CD4-positive, alpha-beta T cell treated with Interleukin-12 subunit alpha and Interleukin-12 subunit beta, for 1 hour (primary cell): ENCODE results near the gene ACADSB.

Experiments used
- DNase-seq: peaks from one replicate; pipeline ENCODE4 v3.0.0-alpha.2; 2020

ACADSB gene

DNA sequence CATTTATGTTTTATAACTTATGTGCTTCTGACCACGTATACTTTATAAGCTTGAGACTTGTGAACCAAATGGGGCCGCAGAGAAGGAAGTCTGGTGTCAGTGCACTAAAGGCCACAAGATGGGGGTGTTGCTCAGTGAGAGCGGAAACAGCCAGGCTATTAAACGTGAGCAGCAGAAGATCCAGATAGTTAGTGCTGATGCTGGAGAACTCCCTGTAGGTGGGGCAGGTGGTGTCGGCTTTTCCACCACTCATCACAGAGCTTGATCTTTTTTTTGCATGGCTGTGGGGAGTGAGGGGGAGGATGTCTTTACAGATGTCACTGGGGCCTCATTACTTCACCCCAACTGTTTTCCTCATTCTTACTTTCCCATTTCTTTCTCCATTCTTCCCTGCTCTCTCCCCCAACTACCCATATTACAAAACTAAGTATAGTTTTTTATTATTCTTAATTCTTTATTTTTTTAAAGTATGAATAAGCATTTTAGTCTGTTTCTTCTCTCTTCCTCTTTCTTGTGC is 34.7 kb downstream of the ACADSB start:
- DNase-seq, result peak; percentile 48

DNA sequence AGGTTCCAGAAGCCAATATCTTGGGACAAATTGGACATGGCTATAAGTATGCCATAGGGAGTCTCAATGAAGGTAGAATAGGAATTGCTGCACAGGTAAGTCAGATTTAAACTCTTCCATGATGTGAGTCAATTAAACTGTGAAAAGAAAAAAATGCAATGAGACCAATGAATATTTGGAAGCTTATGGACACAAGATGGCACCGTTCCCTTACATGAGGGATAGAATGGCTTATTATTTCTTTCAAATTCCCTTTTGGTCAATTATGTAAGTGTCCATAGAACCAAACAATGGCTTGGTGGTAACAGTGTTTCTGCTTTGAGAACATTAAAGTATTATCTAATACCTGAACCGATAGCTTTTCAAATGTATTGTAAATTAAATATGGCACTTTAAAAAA is 35.6 kb downstream of the ACADSB start:
- DNase-seq, result no peak

DNA sequence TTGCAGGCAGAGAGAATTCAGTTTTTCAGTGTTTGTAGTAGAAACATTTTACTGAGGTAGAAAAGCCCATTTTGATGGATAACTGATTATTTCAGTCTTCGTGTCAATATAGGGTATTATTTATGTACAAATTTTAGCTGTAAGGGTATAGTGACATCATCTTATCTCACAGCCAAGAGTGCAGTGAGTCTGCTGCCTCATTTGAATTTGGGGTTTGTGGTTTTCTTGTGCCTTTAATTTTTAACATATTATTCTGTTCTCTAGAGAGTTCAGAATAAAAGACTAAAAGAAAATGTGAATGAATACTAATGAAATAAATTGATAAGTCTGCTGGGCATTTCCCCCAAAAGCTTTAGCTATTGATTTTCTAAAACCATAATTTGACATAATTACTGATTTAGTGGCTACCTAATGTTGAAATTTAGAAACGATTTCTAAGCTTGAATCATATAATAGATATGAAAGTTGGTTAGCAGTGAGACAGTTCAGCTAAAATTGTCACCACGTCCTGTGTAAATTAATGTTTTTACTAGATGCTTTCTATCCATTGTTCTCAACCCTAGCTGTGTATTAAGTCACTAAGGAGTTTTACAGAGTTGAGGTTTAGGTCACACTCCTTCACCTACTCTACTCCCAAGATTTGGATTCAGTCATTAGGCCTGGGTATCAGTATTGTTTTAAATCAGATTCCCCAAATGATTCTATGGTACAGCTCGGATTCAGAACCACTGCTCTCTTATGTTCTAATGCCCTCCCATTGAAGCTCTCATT is 37.3 kb downstream of the ACADSB start:
- DNase-seq, result no peak

DNA sequence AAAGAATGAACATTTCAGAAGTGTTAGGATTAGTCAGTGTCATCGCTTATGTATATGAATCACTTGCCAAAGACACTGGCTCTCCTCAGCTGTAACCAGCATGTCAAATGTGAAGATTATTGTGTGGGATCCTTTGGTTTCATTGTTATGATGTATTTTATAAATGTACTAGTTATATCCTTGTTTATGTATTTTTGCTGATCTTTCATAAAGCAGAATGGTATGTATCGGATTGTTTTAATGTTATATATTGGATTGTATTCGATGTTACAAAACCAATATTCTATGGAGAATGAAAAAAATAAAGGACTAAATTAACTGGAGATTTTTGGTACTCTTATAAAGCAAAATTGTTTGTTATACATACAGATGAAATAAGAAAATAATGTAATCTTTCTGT is 49.2 kb downstream of the ACADSB start:
- DNase-seq, result no peak

DNA sequence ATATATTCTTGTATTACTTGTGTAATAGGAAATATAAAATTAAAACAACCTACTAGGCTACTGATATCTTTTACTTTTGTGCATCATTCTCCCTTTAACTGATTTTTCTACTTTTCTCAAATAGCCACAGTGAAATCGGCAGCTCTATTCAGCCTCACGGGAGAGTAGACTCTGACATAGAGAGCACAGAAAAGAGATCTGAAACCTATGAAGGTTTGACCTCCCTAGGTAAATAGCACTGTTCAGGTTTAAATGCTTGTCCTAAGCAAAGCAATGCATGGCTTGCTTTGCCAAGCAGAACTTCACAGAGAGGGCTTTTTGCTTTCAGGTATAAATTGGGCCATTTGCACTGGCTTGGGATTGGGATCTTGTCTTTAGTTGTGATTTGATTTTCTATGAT is 53.1 kb downstream of the ACADSB start:
- no peak for DNase-seq

DNA sequence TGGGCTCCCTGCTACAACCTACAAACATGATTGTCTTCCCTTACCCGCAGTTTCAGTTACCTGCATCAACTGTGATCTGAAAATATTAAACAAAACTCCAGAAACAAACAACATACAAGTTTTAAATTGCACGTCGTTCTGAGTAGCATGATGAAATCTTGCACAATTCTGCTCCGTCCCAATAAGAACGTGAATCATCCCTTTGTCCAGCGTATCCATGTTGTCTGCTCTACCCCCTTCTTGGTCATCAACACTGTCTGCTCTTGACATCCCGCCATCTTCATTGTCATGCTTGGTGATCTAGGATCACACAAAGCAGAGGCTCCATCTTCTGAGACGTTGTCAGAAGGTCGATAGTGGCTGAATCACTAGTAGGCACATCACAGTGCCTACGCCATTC is 53.9 kb downstream of the ACADSB start:
- DNase-seq, result no peak

DNA sequence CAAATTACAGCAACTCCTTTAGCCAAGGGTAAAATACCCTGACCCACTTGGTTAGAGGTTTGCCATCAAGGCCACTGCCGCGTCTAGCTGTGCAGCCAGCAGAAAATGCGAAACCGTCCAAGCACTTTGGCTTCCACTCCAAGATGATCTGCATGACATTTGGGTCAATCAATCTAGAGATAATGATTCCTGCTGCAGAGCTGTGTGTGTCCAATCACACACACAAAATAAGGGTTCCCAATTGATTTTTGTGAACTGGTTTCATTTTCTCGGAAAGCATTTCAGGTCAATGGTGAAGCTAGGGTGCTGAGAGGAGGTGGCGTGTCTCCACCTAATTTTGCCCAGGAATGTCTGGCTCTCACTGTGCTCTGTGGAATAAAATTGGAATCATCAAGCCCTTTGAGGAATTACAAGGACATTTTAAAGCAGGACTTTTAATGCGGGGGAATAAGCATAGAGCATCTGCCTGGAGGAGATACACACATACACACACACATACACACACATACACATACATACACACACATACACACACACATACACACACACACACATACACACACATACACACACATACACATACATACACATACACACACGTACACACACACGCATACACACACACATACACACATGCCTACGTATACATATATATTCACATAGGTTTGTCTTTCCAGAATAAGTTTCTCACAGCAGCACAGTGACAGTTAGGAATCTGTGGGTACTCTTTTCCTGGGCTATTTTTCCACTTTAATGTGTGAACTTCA is 59.5 kb downstream of the ACADSB start:
- no peak for DNase-seq

DNA sequence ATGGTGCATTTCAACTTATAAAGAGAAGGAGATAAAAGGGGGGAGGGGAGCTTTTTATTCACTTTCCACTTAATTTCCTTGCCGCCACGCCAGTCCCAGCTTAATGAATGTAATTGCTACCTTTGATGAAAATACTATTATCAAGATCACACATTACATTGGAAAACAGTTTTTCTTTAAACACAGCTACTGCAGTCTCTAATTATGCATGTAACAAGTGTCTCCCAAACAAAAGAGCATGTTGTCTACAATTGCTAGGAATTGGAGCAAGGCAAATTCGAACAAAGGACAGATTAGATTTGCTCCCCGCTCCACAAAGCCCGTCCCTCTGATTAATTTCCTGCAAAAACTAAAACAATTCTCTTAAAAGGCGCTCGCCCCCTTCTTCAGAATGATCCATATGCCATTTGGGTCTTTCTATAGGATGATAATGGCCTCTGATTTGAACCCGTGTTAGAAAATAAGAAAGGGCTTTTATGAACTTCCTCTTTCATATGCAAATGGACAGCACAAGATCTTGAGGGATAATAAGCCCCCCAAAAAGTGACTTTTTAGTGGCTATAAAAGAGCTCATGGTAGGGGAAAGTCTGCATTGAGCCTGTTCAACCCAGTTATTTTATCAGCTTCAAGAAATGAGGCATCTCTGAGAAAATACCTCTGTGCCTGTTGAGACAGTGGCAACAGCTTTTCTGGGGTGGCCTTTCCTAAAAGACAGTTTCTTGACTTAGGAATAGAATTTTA is 60.6 kb downstream of the ACADSB start:
- DNase-seq, result no peak

DNA sequence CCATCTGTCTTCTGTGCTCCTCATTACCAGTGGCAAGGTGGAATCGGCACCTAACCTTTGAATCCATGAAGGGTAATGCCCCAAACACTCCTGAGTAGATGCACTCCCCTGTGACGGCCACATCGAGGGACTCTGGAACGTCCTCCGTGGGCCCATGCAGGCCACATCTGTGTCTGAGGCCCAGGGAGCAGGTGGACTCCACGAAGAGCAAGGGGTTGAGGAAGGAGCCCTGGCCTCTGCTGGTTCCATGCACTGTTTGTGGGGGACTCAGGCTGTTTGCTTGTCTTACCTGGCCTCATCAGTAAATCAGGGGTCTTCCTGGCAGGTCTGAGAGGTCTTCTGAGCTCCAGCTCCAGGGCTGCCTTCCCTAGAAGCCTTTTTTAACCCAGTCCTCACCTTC is 64.4 kb downstream of the ACADSB start:
- DNase-seq, result no peak

DNA sequence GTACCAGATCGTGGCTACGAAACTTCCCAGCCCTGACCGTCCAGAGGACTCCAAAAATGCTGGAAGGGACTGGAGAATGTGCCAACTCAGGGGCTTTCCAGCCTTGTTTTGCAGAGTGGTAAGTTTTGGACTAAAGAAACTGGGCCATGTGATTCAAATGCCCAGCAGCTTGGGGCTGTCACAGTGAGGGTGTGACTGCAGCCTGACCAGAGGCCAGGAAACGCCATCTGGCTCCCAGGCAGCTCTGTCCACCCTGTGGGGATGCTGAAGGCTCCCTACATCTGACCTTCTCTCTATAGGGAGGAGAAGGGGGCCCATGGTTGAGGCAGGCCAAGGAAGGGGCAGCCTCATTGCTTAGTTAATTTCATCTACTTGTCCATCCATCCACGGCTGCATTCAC is 65.4 kb downstream of the ACADSB start:
- no peak for DNase-seq

DNA sequence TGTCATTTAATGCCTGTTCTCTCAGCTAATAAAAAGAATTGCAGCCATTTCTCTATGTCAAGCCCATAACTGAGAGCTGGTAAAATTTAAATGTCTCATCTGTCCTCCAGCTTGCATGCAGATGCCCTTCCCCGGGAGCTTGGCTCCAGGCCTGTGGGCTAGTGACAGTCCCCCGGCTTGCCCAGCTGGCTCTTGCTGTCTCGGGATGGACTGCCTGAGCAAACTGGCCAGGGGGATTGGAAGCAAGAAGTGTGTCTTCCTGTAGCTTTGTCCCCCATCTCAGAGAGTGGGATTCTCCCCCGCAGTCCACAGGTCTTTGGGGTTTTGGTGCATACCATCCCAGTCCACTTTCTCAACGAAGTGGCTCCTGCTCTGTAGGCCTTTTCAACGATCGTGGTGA is 73.1 kb downstream of the ACADSB start:
- no peak for DNase-seq

DNA sequence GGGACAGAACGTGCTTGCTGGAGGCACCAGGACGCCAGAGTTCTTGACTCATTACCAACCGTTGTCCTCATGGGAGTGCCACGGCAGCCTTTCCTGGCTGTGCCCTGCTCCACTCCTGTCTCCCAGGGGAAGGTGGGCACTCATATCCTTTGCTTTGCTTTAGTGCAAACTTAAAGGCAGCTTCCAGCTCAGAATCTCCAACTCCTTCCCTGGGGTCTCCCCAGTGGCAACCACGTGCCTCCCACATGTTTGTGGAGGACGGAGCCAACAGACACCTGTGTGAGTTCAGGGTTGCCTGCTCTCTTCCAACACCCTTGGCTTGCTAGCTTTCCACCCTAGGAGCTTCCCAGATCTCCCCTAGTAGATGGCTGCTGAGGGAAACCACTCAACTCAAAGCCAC is 75.0 kb downstream of the ACADSB start:
- DNase-seq, result no peak

DNA sequence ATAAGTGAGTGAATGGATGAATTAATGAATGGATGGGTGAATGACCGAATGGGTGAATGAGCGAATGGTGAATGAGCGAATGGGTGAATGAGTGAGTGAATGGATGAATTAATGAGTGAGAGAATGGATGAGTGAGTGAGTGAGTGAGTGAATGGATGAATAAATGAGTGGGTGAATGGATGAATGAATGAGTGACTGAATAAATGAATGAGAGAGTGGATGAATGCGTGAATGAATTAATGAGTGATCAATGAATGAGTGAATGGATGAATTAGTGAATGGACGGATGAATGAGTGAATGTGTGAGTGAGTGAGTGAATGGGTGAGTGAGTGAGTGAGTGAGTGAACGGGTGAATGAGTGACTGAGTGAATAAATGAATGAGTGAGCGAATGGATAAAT is 77.5 kb downstream of the ACADSB start:
- no peak for DNase-seq

DNA sequence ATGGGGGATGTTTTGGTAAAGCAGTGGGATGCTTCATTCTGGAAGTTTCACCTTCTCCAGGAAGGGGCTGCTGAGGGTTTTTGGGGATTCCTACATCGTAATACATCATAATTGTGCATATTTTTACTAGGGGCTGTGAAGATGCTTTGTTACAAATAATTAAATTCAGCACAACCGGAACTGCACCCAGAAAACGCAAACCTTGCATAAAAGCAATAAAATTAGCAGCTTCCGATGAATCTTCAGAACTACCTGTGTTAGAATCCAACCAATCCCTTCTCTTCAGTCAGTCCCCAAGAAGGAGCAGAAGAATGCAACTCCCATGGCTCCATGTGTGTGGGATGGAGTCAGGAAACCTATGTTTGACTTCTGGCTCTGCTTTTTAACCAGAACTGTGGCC is 78.5 kb downstream of the ACADSB start:
- DNase-seq, result no peak

DNA sequence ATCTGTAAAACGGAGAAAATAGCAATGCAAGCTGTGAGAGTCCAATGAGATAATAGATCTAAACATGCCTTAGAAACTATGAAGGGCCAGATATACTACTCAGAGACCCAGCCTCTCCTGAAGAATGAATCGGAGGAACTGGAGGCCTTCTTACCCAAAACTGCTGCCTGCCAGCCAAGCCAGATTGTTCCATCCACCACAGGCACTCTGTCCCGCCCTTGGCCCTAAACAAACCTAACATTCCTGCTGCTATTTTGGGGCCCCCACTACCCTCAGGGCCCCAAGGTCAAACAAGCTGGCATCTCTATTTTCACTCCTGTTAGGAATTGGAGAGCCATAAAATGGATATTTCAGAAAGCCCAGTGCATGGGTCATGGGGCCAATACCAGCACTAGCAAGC is 79.0 kb downstream of the ACADSB start:
- DNase-seq, result no peak

DNA sequence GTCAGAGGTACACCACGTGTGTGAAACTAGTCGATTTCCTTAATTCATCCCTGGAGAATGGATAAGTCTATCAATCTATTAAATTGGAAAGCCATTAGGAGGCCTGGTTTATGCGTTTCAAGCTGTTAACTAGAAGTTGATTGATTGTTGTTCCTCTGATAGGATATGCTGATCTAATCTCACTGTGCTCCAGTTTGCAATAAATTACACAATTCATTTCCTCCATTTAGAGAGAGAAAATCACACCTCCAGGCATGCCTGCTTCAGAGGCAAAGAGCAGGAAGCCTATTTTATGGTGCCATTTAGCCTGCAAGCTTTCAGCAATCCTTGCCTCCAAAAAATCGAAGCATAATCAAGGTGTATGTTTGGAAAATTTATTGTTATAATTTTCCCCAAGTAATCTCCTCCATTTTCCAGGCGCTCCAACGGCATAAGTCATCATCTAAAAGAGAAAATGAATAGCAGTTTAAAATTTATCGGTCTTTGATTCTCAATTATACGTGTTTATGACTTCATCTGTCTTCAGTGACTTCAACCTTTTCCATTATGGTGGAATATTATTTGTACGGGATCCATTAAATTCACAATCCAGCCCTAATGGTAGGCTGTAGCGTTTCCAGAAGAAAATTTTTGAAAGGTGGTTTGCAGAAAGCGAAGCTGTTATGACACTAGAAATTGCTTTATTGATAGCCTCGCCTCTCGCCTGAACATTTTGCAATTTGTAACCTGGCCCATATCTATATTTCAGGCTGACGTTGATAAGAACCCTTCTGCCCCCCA is 84.0 kb downstream of the ACADSB start:
- DNase-seq, result no peak

DNA sequence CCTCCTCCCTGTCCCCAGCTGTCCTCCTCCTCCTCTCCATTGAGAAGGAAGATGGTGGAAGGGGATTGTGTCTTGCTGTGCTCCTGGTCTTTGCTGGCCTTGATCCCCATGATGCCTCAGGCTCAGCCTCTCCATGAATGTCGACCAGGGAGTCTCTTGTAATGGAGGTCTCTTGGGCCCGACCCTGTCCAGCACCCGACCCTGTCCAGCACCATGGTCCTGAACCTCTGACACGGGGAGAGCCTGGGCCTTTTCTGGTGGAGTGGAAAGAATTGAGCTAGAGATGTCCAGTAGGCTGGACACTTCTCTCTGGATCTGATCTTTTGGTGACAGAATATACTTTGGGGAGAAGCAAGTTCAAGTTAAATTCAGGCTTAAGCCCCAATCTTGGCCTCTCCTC is 84.7 kb downstream of the ACADSB start:
- DNase-seq, result no peak

DNA sequence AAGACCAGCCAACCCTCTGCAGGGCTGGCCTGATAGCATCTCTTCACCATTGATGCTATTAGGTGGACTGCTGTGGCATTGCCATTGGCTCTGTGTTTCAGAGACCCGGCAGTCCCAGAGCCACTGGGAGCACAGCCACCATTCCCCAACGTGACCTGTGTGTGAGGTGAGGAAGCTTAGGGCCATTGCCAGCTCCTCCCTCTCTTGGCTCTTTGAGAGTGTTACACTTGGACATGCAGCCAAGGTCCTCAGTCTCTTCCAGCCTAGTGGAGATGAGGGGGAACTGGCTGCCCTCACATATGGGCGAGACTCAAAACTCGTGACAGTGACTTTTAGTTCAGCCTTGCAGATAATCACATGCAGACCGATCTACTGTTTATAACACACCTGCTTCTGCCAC is 87.6 kb downstream of the ACADSB start:
- DNase-seq, result no peak

DNA sequence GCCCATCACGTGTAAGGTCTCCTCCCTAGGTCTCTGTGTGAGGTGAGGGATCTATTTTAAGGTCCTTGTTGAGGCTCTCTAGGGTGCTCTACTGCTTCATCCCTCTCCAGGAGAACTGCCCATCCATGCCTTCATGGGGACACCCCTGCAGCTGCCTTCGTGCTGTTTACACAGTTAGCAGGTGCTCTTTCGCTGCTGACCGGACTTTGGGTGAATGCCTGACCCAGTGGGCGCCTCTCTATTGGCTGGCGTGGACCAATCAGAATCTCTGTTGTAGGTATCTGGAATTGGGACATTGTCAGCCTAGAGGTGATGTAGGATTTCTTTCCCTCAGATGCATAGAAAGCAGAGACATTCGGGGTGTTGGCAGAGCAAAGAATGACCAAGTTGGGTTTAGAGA is 88.2 kb downstream of the ACADSB start:
- no peak for DNase-seq

DNA sequence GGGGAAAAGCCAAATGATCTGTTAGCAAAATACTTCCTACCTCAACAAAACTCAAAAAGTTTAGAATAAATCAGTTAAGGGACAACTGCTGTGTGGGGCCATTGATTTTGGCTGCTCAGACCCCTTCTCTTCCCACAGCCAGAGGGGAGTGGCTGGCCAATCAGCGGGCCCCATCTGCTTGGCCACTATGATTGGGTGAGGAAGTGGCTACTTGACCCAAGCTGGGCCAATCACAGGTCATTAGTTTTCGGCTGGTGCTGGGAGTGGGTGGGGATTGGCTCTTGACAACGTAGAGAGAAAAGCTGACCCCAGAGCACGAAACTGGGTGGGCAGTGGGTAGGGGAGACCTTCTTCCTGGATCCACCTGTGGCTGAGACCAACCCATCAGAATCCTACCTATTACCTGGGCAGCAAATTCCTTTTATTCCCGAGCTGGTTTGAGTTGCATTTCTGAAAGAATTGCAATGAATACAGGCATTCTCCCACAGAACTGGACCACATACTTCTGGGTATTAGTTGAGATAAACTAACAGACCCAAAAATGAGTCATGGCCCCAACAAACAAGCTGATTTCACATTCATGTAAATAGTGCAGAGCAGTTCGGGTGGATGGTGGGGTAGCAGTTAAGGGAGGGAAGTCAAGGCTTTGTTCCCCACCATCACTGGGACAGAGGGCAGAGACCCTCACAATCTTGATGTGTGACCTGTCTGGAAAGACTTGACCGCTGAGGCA is 91.4 kb downstream of the ACADSB start:
- no peak for DNase-seq

DNA sequence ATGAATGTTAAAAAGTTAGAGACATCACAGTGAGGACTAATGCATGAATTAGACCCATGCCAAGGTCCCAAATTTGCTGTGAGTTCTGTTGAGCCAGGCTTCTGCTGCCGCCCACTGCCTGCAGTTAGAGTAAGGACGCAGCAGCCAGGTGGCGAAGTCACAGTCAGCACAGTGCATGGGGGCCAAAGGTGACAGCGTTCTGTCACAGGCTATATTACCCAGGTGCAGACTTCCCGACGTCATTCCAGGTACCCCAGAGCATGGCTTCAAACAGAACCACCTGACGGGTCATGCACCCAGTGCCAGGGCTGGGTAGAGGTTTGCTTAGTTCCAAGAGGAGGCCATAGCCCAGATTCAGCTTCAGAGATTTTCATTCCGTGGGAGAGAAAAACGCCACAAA is 93.1 kb downstream of the ACADSB start:
- no peak for DNase-seq

DNA sequence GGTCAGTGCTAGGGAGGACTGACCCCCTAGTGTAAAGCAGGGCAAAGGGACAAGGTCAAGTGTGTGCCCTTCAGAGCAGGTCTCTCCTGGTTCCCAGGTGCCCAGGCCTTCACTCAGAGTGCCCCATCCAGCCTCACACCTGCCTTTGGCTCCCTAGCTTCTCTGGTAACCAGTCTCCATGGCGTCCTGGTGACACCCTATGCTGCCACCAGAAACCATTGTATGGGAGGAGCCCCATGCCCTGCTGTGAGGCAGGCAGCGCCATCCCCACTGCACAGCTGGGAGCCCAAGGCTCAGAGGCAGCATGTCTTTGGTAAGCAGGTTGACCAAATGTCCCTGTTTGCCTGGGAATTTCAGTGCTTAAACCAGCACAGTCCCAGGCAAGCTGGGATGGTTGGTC is 93.9 kb downstream of the ACADSB start:
- no peak for DNase-seq
